Measurements from ENCODE around the gene DOC2A.

Gene DOC2A

DNA sequence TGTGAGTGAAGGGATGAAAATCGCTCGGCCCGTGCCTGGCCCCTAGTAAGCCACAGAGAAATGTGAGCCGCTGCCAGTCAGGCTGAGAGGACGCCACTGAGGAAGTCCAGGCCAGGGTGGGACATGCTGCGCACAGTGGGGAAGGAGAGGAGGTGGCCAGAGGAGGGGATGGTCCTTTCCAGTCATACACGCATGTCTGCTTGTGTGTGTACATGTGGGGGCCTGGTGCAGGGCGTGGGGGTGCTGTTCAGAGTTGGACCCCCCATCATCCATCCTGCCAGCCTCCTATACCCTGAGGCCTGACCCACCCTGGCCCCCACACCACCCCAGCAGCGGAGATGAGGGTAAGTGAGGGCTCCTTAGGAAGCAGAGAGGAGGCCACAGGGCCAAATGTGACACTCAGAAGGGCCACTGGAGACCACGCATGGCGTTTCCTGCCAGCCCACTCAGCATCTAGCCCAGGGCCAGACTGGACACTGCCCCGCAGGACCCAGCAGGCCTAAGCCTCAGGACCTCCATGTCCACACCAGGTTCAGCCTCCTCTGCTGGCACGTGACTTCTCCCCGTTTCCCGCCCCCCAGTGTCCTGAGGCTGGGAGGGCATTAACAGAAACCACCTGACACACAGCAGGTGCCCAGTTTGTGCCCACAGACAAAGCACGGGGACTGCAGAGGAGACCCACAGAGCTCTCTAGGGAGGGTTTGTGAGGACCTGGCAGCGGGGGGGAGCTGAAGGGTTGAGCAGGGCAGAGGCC is 7.0 kb downstream of the DOC2A start:
- TF ChIP-seq CTCF (IDR thresholded peaks at IDR 0.05; ENCODE audit: borderline replicate concordance, insufficient read depth, low read depth, low read length) = no peak
- H3K4me3 ChIP-seq (ENCODE audit: low read depth, low read length) = no peak overlapping the region

DNA sequence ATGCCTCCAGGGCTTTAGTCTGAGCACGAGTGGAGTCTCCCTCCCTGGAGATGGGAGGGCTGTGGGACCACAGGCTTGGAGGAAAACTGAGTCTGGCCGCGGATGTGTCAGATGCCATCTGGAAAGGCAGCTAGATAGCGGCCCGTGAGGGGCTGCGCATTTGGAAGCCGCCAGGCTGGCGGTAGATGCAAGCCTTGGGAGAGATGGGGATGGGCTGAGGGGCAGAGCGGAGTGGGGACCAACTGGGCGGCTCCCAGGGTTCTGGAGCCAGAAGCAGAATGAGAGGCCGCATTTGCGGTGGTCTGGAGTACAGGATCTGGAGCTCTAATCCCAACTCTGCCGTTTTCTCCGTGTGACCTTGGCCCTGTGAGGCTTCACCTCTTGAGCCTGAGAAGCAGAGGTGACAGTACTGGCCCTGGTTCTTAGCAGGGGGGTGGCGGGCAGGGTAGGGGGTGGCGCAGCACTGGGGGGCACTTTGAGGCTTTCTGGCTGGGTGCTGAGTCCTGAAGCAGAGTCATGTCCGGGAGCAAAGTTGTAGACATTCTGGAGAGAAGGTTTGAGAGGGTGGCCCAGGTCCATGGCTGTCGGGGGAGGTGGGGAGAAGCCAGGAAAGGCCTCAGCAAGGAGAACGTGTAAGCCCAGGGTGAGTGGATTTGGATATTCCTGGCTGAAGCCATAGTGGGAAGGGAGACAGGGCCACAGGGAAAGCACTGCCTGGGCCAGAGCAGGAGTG is 8.0 kb downstream of the DOC2A start:
- H3K4me3 ChIP-seq (ENCODE audit: low read depth, low read length) = no peak overlapping the region

DNA sequence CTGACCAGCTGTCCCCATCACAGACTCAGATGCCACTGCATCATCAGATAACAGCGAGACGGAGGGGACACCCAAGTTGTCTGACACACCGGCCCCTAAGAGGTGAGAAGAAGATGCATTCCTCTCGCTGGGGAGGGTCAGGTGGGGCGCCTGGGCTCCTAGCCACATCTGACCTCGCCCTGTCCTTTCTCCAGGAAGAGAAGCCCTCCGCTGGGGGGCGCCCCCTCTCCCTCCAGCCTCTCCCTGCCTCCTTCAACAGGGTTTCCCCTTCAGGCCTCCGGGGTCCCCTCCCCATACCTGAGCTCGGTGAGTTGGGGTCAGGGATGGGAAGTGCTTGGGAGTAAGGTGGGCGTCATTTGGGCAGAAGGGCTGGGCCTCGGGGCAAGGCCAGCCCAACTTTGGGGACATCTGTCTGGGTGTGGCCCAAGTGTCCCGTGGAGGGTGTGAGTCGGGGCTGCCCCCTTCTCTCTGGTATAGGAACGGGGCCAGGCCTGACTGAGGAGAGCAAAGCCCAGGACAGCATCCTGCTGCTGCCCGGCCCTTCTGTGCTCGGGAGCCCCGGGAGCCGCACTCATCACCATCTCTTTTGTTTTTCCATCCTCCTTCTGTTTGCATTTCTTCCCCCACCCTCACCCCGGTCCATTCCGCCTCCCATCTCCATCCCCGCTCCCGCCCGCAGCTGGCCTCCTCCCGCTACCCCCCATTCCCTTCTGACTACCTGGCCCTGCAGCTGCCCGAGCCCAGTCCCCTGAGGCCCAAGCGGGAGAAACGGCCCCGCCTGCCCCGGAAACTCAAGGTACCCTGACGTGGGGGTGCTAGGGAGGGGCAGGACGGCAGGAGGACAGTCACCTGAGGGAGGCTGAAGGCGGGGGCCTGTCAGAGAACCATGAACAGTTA is 9.8 kb downstream of the DOC2A start:
- TF ChIP-seq CTCF (IDR thresholded peaks at IDR 0.05; ENCODE audit: borderline replicate concordance, insufficient read depth, low read depth, low read length) = no peak
- no peak overlapping the region for H3K4me3 ChIP-seq (ENCODE audit: low read depth, low read length)

More for the DNA sequence above, 8.0 kb downstream of the DOC2A start:
- TF ChIP-seq CTCF (IDR thresholded peaks at IDR 0.05; ENCODE audit: borderline replicate concordance, insufficient read depth, low read depth, low read length) = no peak

DNA sequence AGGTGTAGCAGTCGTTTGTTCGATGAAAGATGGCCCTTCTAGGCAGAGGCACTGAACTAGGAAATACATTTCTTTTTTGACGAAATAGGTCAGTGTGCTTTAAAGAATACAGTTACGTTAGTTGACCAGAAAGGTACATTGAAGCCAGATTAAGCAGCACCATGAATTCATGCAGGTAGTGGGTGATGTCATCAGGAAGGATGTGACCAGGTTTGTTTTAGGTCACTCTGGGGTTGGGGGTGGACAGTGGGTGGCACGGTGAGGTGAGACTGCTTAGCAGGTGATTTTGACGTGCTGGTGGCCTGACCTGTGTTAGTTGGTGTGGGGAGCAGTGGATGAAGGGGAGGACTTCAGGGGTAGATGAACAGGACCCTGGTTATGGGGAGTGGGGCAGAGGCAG is 11.2 kb downstream of the DOC2A start:
- H3K4me3 ChIP-seq (ENCODE audit: low read depth, low read length) = no peak overlapping the region
- no peak for TF ChIP-seq CTCF (IDR thresholded peaks at IDR 0.05; ENCODE audit: borderline replicate concordance, insufficient read depth, low read depth, low read length)

DNA sequence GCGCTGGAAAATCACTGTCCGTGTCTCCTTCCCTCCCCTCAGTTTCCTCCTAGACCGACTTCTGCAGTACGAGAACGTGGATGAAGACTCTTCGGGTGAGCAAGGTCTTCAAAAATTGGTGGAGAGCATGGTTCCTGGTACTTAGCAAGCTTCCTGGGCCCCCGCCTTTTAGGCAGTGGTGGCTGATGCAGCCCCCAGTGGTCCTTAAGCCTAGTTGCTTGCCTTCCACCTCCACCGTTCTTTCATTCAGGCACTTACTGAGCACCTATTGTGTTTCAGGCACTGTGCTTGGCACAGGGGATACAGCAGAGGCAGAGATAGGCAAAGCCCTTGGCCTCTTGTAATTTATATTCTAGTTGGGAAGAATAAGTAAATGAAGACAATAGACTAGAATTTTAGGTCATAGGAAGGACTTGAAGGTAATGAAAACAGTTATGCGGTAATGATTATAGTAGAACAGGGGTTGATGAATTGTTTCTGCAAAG is 14.0 kb downstream of the DOC2A start:
- peak overlapping the region; percentile 67 for H3K4me3 ChIP-seq (ENCODE audit: low read depth, low read length)
- no peak for TF ChIP-seq CTCF (IDR thresholded peaks at IDR 0.05; ENCODE audit: borderline replicate concordance, insufficient read depth, low read depth, low read length)

DNA sequence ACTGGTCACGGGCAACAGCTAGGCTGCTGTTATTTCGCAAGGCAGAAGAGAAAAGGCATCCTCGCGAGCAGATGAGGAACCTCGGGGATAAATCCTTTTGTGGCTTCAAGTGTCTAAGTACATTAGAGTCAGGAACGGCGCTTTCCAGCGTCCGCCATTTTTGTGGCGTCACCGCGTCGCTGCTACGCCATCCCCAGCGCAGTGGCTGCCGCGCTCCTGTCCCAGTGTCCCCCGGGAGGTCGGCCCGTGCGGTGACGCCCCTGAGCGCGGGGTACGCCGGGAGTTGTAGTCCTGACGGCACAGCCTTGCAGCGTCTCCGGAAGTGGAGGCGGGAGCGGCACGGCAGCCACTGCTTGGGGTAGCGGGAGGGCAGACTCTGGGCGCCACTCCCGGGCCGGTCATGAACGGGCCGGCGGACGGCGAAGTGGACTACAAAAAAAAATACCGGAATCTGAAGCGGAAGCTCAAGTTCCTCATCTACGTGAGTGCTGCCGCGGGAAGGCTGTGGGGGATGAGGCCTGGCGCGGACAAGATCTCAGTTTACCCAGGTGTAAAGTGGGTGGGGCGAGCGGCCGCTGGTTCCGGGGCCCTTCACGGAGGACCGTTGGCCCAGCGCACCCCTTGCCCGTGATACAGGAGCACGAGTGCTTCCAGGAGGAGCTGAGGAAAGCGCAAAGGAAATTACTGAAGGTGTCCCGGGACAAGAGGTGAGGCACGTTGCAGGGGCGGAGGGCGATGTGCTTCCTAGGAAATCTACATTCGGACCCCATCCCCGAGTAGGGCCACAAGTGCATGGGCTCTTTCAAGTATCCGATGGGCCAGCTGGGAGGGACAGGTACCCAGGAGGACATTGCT is 14.7 kb downstream of the DOC2A start, which contains the start of gene INO80E:
TSS of gene INO80E (plus strand) at position 331 of the 855 bp plus-strand sequence. CDS start at position 401, 70 bp downstream.
- H3K4me3 ChIP-seq (ENCODE audit: low read depth, low read length) = peak within 1 kb of the TSS; percentile 67
- TF ChIP-seq CTCF (IDR thresholded peaks at IDR 0.05; ENCODE audit: borderline replicate concordance, insufficient read depth, low read depth, low read length) = no peak

Measured in GM12875 (cell line).